T47D (cell line): ENCODE data around the gene IRF2.

Experiments
- DNase-seq, 2 experiments: peaks; one replicate each; pipeline versions ENCODE4 v3.0.0 to v3.0.0-alpha.2; 2011 to 2012; ENCODE audit warnings: low read depth in 1 of 2, low spot score in 1 of 2
- JUND ChIP-seq: IDR thresholded peaks from 2 replicates; pipeline ENCODE4 v1.6.1; 2012; ENCODE audit warnings: low read depth
- in situ Hi-C: cut with HindIII; loops from 2 replicates; pipeline ENCODE4 v1.10.0; 2016; ENCODE audit warnings: low sequenced_read_pairs, low pct_unique_long_range_greater_than_20kb

Gene IRF2

DNA sequence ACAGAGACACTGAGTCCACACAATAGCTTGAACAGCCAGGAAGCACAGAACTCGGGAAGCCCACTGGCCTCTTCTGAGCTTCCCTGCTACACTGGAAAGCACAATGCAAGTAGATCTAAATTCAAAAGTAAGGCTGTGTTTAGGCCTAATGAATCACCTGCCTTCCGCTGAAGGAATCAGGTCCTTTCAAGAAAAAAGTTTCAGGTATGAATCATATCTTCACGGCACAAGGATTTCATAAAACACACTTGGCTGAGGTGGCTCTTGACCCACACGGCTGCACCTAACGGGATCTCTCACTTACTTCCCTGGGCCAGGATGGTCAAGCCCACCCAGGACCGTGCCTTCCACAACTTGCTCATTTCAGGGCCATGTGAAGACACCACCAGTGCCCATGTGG is 59.3 kb downstream of the IRF2 start:
- TF ChIP-seq JUND: no peak
- in situ Hi-C loops: no loop called here

DNA sequence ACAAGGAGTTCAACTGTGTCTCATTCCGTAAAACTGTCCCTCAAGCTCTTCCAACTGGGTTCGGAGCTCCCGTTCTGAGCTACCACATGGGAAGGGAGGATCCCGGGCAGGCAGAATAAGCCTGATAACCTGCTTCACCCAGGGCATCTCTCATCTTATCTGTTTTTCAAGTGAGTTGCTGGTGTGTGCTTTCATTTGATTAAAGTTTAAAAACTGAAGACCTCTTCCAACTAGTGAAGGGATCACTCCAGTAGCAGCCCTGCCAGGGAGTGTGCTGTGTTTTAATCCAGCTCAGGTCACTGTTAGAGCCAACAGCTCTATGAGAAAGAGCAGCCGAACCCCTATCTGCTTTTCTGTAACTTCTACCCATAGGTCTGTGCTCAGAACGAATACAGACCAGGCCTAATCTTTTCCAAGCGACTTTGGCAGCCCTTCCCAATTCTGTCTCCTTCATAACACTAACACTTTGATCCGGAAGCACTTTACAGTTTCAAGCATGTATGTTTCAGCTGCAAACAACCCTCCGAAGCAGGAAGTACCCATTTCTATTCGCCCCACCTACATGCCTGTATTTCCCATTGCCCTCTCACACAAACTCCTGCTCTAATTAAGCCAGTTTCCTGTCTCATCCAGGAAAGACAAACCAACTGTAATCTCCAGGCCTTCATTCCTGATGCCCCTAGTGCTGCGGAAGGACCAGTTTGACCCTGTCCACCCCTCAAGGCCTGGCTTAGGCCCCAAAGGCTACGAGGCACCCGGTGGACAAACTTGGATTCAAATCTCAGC is 60.9 kb downstream of the IRF2 start:
- in situ Hi-C loops: no loop called here
- no peak for TF ChIP-seq JUND
- no peak for DNase-seq

More for the DNA sequence above, 59.3 kb downstream of the IRF2 start:
- no peak for DNase-seq

DNA sequence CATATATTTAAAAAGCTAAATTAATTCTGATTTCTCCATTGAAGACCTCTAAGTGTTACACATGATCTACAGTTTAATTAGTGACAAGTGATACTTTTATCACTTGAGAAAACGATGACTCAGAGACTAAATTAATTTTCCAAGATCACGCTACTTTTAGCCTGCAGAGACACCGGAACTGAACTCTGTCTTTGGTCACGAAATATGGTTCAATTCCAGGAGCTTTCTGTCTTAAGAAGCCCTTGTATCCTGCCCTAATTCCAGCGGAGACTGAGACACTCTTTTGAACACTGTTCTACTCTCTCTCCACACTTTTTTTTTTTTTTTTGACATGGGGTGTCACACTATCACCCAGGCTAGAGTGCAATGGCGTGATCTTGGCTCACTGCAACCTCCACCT is 63.6 kb downstream of the IRF2 start:
- TF ChIP-seq JUND: no peak
- in situ Hi-C loops: no loop called here
- DNase-seq: no peak

DNA sequence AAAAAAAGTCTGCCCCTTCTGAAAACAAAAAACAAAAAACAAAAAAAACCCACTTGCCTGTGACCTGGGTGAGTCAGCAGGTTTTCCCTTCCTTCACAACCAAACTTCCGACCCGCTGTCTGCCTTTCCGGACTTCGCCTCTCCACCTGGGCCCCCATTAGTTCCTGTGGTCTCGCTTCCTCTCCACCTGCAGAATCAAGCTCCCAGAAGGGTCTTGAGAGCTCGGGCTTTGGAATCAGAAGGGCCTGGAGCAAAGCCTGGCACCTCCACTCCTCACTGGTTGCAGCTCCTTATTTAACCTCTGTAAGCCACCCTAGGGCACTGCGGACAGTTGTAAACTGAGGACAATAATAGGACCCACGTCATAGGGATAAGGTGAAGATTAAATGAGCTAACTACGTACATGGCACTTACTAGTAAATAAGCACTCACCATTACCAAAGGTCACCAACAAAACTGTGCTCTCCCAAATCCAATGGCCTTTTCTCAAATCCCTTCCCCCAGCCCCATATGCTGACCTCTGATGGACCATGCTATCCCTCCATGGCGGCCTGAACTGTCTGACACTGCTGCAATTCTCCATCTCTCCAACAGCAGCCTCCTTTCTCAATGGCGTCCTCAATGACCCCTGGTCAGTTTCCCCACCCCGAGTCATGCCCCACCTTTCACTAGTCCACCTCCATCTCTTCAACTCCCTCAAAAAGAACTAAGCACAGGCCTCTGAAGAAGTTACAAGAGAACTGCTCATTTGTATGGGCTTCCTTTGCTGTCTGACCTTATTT is 64.2 kb downstream of the IRF2 start:
- no peak for TF ChIP-seq JUND
- in situ Hi-C loops: no loop called here
- DNase-seq: no peak

DNA sequence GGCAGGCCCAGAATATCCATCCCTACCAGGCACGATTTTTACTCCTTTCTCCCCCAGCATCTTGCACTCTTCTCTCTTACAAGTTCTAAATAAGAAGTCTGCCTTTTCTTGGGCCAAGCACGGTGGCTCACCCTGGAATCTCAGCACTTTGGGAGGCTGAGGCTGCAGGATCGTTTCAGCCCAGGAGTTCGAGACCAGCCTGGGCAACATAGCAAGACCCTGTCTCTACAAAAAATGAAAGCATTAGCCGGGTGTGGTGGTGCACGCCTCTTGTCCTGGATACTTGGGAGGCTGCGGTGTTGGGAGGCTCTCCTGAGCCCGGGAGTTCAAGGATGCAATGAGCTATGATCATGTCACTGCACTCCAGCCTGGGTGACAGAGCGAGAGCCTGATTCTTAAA is 64.8 kb downstream of the IRF2 start:
- in situ Hi-C loops: no loop called here
- DNase-seq: no peak
- TF ChIP-seq JUND: no peak

DNA sequence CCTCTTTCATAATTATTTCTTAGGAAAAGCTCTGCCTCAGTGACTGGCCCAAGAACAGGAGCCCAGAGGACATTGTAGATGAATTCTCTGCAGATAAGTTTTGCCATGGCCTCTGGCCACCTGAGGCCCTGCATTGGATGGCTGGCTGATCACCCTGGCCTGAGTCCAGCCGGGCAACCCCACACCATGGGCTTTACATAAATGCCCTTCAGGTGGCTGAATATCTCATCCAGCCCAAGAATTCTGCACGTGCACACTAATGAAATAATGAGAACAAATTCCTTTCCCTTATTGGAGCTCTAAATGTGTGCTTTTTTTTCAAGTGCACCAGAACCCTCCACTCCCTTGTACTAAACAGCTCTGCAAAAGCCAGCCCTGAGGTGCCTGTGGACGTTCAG is 65.7 kb downstream of the IRF2 start:
- no peak for TF ChIP-seq JUND
- no peak for DNase-seq
- in situ Hi-C loops: no loop called here

DNA sequence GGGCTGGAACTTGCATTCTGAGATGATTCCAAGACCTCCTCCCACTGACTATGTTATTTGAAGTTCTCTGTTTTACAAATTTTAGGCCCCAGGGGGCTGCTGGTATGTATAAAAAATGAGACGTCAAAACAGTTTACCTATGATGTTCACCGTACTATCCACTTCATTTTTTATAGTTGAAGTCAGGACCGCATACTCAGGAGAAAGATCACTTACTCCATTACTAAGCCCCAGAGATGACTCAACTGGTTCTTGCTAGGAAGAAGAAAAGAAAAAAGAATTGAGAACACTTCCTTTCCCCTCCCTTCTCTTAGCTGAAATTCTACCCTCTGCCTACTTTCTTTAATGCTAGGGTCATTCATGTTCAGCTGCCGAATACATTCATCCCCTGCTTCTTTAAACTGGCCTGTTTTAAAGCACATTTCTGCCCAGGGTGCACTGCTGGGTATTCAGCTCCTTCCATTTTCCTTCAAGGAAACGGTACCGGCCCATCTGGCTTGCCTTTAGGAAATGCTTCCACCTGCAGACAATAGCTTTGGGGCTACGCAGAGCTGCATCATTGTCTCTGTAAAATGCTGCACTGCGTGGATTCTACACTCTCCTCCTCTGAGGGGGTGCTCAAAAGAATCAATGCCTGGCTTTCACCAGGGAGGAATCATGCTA is 66.2 kb downstream of the IRF2 start:
- no peak for DNase-seq
- in situ Hi-C loops: no loop called here

DNA sequence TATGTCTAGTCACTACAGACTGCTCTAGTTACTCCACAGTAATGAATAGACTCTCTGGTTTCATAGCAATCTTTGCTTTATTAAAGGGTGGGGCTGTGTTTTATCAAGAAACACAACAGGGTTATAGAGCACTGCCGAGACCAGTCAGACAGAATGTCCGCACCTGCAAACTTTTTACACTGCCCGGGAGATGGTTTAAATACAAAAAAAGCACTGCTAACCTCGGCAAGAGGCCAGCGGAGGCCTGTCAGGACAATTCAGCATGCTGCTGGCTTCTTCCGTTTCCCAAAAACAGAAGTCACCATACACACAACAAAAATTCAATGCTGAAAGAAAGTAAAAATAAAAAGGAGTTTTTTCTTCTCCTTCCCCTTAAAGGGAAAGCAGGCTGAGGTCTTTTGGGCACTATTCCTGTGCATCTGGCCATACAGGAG is 67.4 kb downstream of the IRF2 start:
- in situ Hi-C loops: no loop called here
- DNase-seq: no peak
- TF ChIP-seq JUND: no peak

More for the DNA sequence above, 66.2 kb downstream of the IRF2 start:
- no peak for TF ChIP-seq JUND

DNA sequence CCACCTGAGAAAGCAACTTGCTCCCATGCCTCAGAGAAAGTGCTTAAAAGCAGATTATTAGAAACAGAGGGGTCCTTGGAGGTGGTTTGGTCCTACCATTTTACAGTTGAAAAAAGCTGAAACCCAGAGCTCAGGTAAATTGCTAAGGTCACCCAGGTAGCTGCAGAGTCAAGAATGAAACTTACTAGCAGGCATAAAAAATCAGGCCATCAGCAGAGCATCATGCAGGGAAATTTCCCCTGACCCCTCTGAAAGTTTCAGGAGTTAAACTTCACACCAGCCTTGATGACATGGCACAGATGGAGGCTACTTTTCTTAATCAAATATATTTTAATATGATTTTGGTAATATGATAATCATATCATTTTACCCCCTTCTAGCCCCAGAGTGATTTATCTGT is 70.3 kb downstream of the IRF2 start:
- in situ Hi-C loops: no loop called here
- no peak for TF ChIP-seq JUND

DNA sequence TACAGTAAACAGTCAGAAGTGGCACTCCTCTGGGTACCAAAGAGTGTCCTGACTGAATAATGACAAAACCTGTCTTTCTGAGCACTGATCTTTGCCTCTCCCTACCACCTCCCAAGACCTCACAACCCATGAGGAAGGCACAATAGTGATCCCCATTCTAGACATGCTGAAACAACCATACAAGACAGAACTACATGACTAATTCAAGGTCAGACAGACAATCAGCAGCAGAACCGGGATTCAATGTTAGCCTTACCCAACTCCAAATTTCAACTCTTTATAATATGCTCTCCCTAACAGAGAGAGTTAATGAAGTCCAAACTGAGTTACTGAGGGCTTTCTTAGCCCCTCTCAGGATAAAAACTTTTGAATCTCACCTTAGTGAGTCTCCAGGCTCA is 71.0 kb downstream of the IRF2 start:
- no peak for TF ChIP-seq JUND
- DNase-seq: no peak
- in situ Hi-C loops: no loop called here

More for the DNA sequence above, 70.3 kb downstream of the IRF2 start:
- DNase-seq: no peak

DNA sequence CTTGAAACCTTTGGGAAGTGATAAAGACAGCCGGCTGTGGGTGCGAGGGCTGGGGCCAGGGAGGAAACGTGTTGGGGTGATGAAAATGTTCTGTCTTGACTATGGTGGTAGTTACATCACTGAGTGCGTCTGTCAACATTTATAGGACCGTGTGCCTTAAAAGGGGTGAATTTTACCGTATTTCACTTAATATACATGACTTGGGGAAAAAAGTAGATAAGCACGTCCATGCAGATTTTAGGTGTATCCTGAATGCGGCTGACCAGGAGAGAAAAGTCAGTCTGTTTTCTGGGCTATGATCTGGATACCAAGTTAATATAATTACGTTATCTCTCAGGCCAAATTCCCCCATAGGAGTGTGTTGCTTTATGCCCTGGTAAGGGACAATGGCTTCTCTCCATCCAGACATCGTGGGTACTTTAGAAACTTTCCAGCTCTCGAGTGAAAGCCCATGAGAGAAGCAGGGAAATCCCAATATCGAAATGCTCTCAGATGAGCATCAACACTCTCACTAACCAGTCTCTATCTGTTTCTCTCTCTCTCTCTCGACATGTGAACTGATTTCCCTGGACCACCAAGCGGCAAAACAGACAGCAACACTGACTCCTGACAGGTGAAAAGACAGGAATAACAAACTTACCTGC is 71.5 kb downstream of the IRF2 start:
- TF ChIP-seq JUND: no peak
- in situ Hi-C loops: no loop called here

DNA sequence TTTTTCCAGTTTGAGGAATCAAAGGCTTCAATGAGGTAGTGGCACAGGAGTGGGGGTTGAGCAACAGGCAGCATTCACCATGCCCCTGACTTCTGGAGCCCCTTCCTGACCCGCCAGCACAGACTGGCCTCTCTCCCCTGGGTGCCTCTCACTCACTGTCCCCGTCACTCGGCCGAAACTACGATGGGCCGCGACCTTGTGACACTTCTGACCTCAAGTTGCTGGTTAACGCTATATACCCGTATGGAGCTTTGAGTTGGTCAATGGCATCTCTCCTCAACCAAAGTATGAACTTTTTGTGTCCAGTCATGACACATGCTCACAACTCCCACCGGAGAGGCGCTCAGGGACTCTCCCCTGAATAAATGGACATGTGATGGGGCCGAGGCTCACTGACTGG is 72.1 kb downstream of the IRF2 start:
- in situ Hi-C loops: no loop called here
- no peak for TF ChIP-seq JUND
- DNase-seq: no peak

More for the DNA sequence above, 71.5 kb downstream of the IRF2 start:
- no peak for DNase-seq
